Adrenal gland (tissue), 5 donors: ENCODE measurements around the gene MAST4.

Source experiments
- POLR2A ChIP-seq, 2 donors: fragments of 450-650 bp; IDR thresholded peaks; one replicate each; pipeline ENCODE4 v1.6.1; 2017; ENCODE audit warnings: antibody characterized with exemption in 2 of 2, mild to moderate bottlenecking in 2 of 2, moderate library complexity in 1 of 2
- TF ChIP-seq, protein P1 (sequence below), 6 experiments: fragments of 450-650 bp in 4 of 6; fragments of 200-600 bp in 2 of 6; sonication (generic) in 1 of 6; IDR thresholded peaks; 1 replicate in 5 of 6; 2 replicates in 1 of 6; pipeline versions ENCODE4 v1.5.1 to v1.8.0; 2016 to 2021; ENCODE audit warnings: antibody characterized with exemption in 6 of 6, mild to moderate bottlenecking in 2 of 6, moderate library complexity in 1 of 6
- donor health status: DM: no; HTN: no; CAD: no.

DNA sequence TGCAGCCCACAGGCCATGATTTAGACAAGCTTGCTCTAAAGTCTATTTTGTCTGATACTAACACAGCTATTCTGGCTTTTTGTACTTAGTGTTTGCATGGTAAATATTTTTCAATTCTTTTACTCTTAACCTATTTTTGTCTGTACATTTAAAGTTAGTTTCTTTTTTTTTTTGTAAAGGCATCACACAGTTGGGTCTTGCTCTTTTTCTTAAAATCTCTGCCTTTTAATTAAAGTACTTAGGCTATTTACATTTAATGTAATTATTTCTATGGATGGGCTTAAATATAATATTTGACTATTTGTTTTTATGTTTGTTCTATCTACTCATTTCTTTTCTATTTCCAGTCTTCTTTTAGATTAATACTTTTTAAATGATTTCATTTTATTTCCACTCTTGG is 49.7 kb upstream of the MAST4 start:
- TF ChIP-seq, protein P1, sequence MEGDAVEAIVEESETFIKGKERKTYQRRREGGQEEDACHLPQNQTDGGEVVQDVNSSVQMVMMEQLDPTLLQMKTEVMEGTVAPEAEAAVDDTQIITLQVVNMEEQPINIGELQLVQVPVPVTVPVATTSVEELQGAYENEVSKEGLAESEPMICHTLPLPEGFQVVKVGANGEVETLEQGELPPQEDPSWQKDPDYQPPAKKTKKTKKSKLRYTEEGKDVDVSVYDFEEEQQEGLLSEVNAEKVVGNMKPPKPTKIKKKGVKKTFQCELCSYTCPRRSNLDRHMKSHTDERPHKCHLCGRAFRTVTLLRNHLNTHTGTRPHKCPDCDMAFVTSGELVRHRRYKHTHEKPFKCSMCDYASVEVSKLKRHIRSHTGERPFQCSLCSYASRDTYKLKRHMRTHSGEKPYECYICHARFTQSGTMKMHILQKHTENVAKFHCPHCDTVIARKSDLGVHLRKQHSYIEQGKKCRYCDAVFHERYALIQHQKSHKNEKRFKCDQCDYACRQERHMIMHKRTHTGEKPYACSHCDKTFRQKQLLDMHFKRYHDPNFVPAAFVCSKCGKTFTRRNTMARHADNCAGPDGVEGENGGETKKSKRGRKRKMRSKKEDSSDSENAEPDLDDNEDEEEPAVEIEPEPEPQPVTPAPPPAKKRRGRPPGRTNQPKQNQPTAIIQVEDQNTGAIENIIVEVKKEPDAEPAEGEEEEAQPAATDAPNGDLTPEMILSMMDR (IDR thresholded peaks at IDR 0.05): no peak
- no peak for TF ChIP-seq POLR2A (IDR thresholded peaks at IDR 0.05)
